Stimulated activated CD4-positive, alpha-beta T cell treated with anti-CD3 and anti-CD28 coated beads, Interleukin-12 subunit alpha, Interleukin-12 subunit beta, amount 100 ng/mL, for 4 hours (primary cell): ENCODE measurements around the gene CCNG2.

ENCODE experiments used
- DNase-seq: peaks from one replicate; pipeline ENCODE4 v3.0.0-alpha.2; 2020

Gene CCNG2

DNA sequence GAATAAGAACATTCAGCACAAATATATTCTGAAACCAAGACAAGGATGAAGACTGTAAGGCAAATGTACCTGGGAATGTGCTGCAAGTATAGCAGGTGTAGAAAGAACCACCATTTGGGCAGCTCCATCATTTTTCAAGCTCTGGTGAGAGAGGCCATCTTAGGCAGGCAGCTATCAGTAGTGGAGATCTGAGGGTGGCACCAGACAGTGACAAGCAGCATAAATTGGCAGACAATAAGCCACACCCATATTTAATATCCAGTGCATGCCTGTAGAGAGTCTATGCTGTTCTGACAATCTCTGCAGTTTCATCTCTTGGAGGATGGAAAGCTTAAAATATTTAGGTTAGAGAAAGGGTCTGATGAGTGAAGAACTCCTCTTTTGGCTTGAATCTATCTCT lies 22.5 kb downstream of the CCNG2 start:
- DNase-seq = no peak

DNA sequence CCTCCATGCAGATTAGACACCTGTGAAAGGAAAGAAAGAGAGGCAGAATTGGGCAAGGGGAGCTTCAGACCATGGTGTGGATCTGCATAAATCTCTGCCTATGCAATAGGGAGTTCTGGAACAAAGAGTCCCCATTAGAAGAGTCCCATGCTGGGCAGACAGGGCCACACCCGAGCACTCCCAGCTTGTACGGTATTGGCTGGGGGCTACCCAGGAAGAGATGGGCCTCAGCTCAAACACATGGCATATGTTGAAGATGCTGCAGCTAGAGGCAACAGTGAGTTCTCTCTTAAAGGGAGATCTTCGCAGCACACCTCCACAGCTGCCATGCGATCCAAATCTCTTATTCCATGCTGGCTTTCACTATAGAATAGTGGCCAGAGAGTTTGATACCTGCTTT lies 24.7 kb downstream of the CCNG2 start:
- no peak for DNase-seq

DNA sequence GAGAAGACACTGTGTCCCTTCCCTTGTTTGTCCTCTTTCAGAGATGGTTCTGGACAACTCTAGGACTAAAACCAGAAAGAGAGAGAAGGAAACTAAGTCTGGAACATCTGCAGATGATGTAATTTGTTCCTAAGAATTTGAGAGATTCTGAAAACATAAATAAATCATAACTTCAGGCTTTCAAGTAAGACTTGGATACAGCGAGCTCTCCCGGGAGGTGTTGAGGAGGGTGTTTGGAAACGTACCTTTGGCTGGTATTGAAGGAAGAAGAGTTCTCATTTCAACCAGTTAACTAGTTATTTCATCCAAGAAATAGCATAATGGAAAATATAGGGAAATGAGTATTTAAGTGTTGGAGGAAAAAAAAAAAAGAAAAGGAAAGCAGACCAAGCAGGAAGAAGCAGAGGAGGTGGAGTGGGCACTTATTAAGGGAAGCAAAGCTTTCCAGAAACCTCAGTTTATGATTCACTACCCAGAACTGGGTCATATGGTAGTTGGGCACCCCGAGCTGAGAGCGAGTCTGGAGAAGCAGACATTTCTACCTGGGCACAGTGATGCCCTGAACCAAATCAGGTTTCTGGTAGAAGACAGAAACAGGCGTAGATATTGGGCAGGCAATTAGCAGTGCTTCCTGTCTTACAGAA lies 26.9 kb downstream of the CCNG2 start:
- no peak for DNase-seq

GRCh38 chr4:77184974-77185373 lies 28.0 kb downstream of the CCNG2 start:
- DNase-seq = no peak

- no peak for DNase-seq
Measured at GRCh38 chr4:77185686-77186085, 28.7 kb downstream of the CCNG2 start.

DNA sequence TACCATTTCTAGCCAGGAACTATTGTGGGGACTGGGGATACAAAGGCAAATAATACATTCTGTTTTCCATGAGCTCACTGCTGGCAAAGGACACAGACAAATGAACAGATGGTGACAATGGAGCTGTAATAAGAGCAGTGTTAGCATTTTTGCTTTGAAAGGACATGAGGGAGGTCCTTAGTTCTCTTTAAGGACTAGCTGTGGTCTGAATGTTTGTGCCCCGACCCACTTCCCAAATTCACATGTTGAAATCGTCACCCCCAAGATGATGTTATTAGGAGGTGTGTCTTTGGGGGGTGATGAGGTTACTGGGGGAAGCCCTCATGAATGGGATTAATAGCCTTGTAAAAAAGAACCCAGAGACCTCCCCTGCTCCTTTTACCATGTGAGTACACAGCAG lies 30.3 kb downstream of the CCNG2 start:
- no peak for DNase-seq

DNA sequence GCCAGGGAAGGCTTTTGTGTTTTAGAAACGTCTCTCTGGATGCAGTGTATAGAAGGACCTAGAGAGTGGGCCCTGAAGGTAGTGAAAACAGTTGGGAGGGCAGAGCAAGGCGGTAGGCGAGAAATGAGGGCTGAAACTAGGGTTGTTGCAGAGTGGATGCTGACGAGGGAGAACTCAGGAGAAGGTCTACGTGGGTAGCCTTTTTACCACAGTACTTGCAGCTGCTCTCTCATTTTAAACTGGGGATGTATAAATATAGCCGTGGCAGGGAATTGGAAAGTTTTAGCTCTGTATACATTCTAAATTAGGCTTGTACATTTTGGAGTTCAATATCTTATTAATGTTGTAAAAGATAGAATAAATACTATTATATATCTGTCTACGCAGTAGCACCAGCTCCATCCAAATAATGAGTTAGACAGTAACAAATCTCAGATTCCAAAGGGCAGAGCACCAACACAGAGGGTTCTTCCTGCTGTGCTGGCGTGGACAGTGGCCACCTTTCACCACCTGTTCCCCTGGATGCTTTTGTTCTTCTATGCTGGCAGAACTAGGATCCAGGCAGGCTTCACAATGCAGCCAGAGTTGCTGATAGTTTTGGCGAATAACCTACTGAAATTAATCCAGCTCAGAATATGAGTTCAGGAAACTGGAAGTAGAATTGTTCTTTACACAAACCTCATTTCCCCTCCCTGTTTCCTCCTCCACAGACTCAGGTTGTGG lies 31.7 kb downstream of the CCNG2 start:
- DNase-seq = no peak

DNA sequence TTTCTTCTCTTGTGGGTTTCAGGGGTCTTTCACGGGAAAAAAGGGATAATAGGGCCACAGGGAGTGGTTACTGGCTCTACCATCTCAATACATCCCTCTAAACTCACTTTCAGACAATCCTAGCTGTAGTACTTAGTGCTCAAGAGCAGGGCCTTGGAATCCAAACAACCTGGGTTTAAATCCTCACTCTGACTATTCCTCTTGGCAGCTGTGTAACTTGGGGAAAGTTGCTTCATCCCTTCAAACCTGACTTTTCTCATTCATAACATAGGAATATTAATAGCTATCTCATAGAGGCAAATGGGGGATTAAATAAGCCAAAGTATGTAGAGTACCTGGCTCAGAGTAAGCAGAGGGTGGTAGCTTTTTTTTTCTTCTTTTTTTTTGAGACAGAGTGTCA lies 32.4 kb downstream of the CCNG2 start:
- no peak for DNase-seq

GRCh38 chr4:77190053-77190452 lies 33.0 kb downstream of the CCNG2 start:
- no peak for DNase-seq

- DNase-seq = no peak
Measured at GRCh38 chr4:77193046-77193445, 36.0 kb downstream of the CCNG2 start.

DNA sequence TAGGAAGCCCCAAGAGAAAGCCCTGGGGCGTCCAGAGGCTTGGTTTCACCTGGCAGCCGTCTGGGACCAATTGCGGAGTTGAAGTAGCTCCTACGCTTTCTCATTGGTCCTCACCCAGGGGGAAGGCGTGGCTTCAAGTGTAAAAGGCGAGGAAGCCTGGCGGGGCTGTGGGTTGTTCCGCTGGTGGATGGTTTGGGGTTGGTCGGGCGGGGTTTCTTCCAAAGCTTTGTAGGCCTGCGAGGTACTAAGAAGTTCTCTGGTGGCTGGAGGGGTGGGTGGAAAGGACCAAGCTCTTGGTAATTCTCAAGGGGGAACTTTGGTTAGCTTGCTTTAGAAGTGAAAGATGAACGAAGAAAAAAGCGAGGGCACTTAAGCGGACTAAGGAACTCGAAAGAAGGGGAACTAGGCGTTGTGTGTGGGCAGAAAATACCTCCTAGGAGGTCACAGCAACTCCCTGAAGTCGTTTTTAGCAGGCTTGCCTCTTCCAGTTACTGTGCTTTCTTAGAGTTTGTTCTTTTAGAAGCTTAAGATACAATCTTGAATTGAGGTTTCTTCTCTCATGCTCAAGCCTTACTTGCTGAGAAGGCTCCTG lies 36.6 kb downstream of the CCNG2 start:
- peak; percentile 59 for DNase-seq

DNA sequence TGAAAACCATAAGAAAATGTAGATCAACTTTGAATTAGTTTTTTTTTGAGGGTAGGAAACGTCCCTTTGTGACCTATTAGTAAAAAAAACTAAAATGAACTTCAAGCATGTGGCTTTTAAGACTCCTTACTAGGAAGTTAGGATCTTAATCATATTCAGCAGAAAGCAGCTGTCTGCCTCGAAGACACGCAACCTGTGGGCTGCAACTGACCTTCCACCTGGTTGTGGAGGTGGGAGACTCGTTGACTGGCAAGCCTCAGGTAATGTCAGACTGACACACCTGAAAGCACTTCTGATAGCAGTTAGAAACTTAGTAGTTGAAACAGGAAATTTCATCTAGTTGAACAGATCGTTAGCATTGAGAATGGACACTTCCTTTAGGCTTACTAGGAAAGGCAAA lies 37.4 kb downstream of the CCNG2 start:
- no peak for DNase-seq

DNA sequence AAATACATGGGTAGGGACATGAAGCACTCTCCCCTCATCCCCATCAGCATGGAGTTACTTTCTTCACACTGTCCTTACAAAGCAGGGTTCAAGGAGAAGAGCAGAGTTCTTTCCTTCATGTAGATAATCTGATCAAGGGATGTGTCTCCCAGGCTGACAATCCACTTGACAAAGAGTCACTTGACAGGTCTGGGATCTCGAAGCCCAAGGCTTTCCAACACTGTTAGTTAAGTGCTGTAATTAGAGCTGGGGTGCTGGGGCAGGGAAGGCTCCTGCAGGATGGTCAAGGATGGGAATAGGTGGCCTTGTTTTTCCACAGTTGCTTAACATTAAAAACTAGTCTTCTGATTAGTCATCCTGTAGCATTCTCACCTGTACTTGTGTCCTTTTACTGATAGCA lies 38.0 kb downstream of the CCNG2 start:
- DNase-seq = no peak

DNA sequence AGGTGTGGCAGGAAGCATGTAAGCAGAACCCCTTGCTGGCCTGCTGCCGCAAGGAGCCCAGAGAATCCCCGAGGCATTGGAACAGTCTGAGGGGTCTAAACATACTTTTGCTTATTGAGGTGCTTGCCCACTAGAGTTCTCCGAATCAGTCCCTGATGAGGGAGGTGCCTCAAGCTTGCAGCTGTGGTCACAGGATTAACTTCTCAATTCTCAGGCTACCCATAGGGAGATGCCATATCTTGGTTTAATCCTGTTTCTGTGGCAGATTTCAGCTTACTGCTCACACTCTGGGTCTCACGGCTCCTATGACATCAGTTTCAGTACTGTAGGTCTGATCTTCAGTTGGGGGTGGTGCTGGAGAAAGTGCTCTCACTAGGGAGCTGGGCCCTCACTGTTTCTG lies 39.9 kb downstream of the CCNG2 start:
- no peak for DNase-seq

GRCh38 chr4:77197361-77197760 lies 40.4 kb downstream of the CCNG2 start:
- DNase-seq = no peak

DNA sequence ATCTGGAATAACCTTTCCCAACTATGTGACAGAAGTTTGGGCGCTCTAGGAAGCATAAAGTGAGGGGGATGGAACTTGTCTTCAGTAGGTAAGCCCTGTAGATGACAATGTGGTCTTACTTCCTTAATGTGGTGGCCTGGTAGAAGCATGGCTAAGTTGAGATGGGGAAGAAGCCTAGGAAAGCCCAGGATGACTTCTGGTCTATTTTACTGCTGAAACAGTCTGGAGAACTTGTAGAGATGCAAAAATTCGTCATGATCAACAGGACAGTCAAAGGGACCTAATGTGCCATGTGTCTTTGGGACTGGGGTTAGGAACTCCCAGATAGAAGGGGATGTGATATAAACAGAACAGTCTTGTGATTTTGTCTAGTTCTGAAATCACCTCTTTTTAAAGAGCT lies 40.8 kb downstream of the CCNG2 start:
- DNase-seq = no peak

- DNase-seq = no peak
Measured at GRCh38 chr4:77199276-77199675, 42.3 kb downstream of the CCNG2 start.

DNA sequence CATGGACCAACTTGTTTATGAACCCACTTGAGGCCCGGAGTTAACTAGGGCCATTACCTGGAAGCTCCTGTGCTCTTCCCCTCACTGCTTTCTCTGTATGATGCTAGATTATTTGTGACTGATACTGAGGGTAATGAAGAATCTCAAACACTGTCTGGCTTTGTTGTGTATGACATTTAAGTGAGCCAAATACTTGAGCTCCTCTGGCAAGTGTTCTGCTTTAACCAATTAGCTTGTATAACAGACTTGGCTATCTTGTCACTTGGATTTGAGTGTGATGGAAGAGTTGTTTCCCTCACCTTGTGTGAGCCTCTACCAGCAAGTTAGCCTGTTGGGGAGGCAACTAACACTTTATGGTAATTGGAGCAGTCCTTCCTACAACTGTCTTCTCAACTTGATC lies 42.7 kb downstream of the CCNG2 start:
- no peak for DNase-seq

GRCh38 chr4:77201343-77201742 lies 44.3 kb downstream of the CCNG2 start:
- DNase-seq = no peak

- DNase-seq = no peak
Measured at GRCh38 chr4:77201857-77202256, 44.9 kb downstream of the CCNG2 start.

DNA sequence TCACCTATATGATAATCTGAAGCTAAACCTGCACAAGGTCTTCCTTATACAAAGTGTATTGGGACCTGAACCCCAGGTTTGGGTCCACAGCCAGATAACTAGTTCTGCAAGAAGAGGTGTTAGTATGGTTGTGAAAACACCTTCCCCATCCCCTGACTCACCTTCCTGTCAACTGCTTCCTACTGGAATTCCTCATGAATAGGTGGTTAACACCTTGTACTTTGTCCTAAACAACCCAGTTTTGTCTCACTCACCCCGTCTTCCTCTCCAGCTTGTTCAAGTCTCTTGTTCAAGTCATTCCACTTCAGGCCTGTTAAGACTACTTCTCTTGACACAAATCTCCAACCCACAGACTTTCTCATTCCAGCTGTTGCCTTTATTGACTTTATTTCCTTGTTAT lies 45.5 kb downstream of the CCNG2 start:
- no peak for DNase-seq

DNA sequence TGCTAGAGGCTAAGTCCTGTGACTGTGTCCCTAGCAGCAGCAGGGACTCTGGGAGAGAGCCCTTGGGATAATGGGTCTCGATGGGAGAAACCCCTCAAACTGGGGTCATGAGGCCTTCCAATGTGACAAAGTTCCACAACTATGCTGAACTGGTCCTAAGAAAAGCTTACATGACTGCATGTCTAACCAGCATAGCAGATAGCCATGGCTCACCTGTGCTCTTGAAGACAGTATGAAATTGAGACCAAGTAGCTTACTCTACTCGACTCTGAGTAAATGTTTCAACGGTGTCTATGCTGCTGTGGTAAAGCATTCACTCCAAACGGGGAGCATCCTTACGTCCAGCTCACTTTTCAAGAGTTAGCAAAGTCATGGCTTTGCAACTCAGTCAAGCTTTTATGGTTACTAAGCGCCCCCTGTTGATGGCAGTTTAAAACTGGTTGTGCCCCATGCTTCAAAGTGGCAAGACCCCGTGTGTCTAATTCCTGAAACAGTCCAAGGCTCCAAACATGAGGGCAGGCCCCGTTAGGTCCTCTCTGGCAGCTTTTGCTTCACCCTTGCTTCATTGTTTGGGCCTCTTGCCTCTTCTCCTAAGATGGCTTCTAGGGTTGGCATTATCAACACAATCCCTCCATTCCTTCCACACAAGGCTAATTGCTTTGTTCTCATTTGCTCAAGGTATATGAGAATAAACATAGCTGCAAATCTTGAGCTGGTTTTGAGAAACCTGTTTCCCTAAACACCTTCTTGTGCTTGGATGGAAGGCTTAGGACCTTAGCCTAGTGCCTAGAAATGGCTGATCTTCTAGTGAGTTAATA lies 46.6 kb downstream of the CCNG2 start:
- peak; percentile 30 for DNase-seq

- no peak for DNase-seq
Measured at GRCh38 chr4:77204621-77205020, 47.6 kb downstream of the CCNG2 start.

GRCh38 chr4:77209012-77209411 lies 52.0 kb downstream of the CCNG2 start:
- no peak for DNase-seq
